Endodermal cell (in vitro differentiated cells): ENCODE measurements around the gene SLC25A20. TPM values are rescaled to one million over a fixed set of nuclear protein-coding genes. Genes with fewer than 3 reads are reported as not detected.

ENCODE experiments used
- DNase-seq: peaks from one replicate; pipeline ENCODE4 v3.0.0-alpha.2; 2017
- H3K27ac ChIP-seq: 2 replicates; pipeline ENCODE4 v1.5.1; 2013; ENCODE audit warnings: mild to moderate bottlenecking, low read depth, low read length, moderate library complexity
- H3K27me3 ChIP-seq: 2 replicates; pipeline ENCODE4 v1.6.1; 2013; ENCODE audit warnings: mild to moderate bottlenecking, low read length, moderate library complexity; ENCODE audit not compliant: insufficient read depth, control insufficient read depth, poor library complexity, severe bottlenecking
- H3K36me3 ChIP-seq: 2 replicates; pipeline ENCODE4 v1.7.0; 2013; ENCODE audit warnings: mild to moderate bottlenecking, low read length, moderate library complexity; ENCODE audit not compliant: control insufficient read depth, insufficient read depth
- H3K4me1 ChIP-seq: one replicate; pipeline ENCODE4 v1.7.0; 2013; ENCODE audit warnings: low read length; ENCODE audit not compliant: control insufficient read depth, insufficient read depth
- H3K4me3 ChIP-seq: 2 replicates; pipeline ENCODE4 v1.5.1; 2013; ENCODE audit warnings: mild to moderate bottlenecking, low read length, moderate library complexity
- H3K9ac ChIP-seq: 2 replicates; pipeline ENCODE4 v1.6.1; 2013; ENCODE audit warnings: mild to moderate bottlenecking, low read length, moderate library complexity; ENCODE audit not compliant: poor library complexity, severe bottlenecking; ENCODE audit errors: extremely low read depth
- H3K9me3 ChIP-seq: 2 replicates; pipeline ENCODE4 v1.6.1; 2013; ENCODE audit warnings: mild to moderate bottlenecking, low read length, moderate library complexity; ENCODE audit not compliant: control insufficient read depth
- H3K27ac Mint-ChIP-seq: 2 replicates; pipeline ENCODE4 v1.8.0; 2020; ENCODE audit warnings: mixed read lengths
- H3K27me3 Mint-ChIP-seq: 2 replicates; pipeline ENCODE4 v1.8.0; 2021; ENCODE audit warnings: mild to moderate bottlenecking, mixed read lengths; ENCODE audit not compliant: insufficient read depth
- H3K36me3 Mint-ChIP-seq: 2 replicates; pipeline ENCODE4 v1.8.0; 2020; ENCODE audit warnings: low read depth, mixed read lengths
- H3K4me1 Mint-ChIP-seq: 2 replicates; pipeline ENCODE4 v1.8.0; 2020; ENCODE audit warnings: mixed read lengths
- H3K4me3 Mint-ChIP-seq: 2 replicates; pipeline ENCODE4 v1.8.0; 2020; ENCODE audit warnings: mild to moderate bottlenecking, moderate library complexity, mixed read lengths
- H3K9me3 Mint-ChIP-seq: 2 replicates; pipeline ENCODE4 v1.8.0; 2020; ENCODE audit warnings: mild to moderate bottlenecking, mixed read lengths
- WGBS, 2 experiments: methylation state at CpG; one replicate each; pipeline versions ENCODE4 v1.1.5 to v1.1.7; 2013; ENCODE audit warnings: missing lambda C conversion rate in 2 of 2, mixed read lengths in 1 of 2; ENCODE audit not compliant: insufficient coverage in 1 of 2, insufficient read length in 1 of 2; 5-methylcytosine and 5-hydroxymethylcytosine counted together
- total RNA-seq, 2 donors: library from RNA; stranded (reverse); fragmentation: NEBNext Ultra II Directional in 1 of 2; extraction: Animal tissue kit (Norgen Biotek cat#: 25700) in 1 of 2; gene quantifications; 2 replicates in 1 of 2; 3 replicates in 1 of 2; pipeline ENCODE4 v1.2.1, GENCODE V29; 2021
- TF ChIP-seq, protein P1 (sequence below): fragments of 200-600 bp; sonication (generic); conservative IDR thresholded peaks from 2 replicates; pipeline ENCODE4 v1.5.0; 2021; ENCODE audit warnings: antibody characterized with exemption, mild to moderate bottlenecking

The SLC25A20 gene
- total RNA-seq, 2 donors from 2014 or later = 5.0 to 6.7 TPM

DNA sequence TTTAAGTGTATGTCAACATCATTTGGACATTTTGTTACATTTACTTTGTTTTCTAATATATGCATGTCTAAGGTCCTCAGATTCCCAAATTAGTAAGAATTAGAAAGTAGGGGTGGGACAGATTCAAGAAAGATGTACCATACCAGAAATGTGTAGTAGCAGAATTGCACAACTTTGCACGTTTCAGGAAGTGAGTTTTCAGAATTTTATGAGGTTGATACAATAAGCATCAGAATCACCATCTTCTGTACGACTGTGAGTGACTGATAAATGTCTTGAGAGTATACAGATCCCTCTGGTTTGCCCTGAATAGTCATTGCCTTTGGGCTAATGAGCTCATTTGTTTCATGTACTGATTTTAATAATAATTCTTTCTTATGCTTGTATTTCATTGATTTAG, 29.2 kb upstream of the SLC25A20 start:
- Mint-ChIP-seq H3K9me3 (no peaks in the 10 kb centered on the region), H3K4me1 (no peaks in the 10 kb centered on the region), H3K27me3 (no peaks in the 10 kb centered on the region), H3K27ac (no peak overlapping the region), H3K4me3 (no peak overlapping the region), H3K36me3 (peaks cover 75% of the 10 kb centered on the region)
- no peaks in the 10 kb centered on the region for H3K4me1 ChIP-seq
- H3K9me3 ChIP-seq = peaks cover 3% of the 10 kb centered on the region
- peaks cover 83% of the 10 kb centered on the region for H3K36me3 ChIP-seq
- H3K27me3 ChIP-seq = no peaks in the 10 kb centered on the region
- H3K9ac ChIP-seq = no peak overlapping the region
- 88 to 100% methylated on average over 2 of the region's 2 CpGs for WGBS, 2 experiments
- H3K4me3 ChIP-seq = no peak overlapping the region
- TF ChIP-seq, protein P1, sequence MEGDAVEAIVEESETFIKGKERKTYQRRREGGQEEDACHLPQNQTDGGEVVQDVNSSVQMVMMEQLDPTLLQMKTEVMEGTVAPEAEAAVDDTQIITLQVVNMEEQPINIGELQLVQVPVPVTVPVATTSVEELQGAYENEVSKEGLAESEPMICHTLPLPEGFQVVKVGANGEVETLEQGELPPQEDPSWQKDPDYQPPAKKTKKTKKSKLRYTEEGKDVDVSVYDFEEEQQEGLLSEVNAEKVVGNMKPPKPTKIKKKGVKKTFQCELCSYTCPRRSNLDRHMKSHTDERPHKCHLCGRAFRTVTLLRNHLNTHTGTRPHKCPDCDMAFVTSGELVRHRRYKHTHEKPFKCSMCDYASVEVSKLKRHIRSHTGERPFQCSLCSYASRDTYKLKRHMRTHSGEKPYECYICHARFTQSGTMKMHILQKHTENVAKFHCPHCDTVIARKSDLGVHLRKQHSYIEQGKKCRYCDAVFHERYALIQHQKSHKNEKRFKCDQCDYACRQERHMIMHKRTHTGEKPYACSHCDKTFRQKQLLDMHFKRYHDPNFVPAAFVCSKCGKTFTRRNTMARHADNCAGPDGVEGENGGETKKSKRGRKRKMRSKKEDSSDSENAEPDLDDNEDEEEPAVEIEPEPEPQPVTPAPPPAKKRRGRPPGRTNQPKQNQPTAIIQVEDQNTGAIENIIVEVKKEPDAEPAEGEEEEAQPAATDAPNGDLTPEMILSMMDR = no peak
- no peak overlapping the region for H3K27ac ChIP-seq
- DNase-seq = no peak

- no peaks in the 10 kb centered on the region for H3K27me3 Mint-ChIP-seq
- H3K9ac ChIP-seq = no peak overlapping the region
- no peak overlapping the region for H3K27ac Mint-ChIP-seq
- peaks cover 75% of the 10 kb centered on the region for H3K36me3 ChIP-seq
- DNase-seq = no peak
- TF ChIP-seq, protein P1 = no peak
- no peaks in the 10 kb centered on the region for H3K9me3 ChIP-seq
- no peaks in the 10 kb centered on the region for H3K4me1 Mint-ChIP-seq
- no peaks in the 10 kb centered on the region for H3K4me1 ChIP-seq
- no peaks in the 10 kb centered on the region for H3K27me3 ChIP-seq
- 89 to 95% methylated on average over 7 to 11 of the region's 11 CpGs for WGBS, 2 experiments
- H3K4me3 Mint-ChIP-seq = no peak overlapping the region
- no peak overlapping the region for H3K4me3 ChIP-seq
- no peaks in the 10 kb centered on the region for H3K9me3 Mint-ChIP-seq
- no peak overlapping the region for H3K27ac ChIP-seq
- peaks cover 69% of the 10 kb centered on the region for H3K36me3 Mint-ChIP-seq
Measured at GRCh38 chr3:48926425-48927392, 28.0 kb upstream of the SLC25A20 start.

GRCh38 chr3:48919215-48920138, 20.8 kb upstream of the SLC25A20 start:
- peak overlapping the region; percentile 96 for H3K27ac ChIP-seq
- H3K27me3 ChIP-seq = no peaks in the 10 kb centered on the region
- no peaks in the 10 kb centered on the region for H3K9me3 Mint-ChIP-seq
- DNase-seq = peak; percentile 62
- H3K4me1 ChIP-seq = no peaks in the 10 kb centered on the region
- peak overlapping the region; percentile 94 for H3K27ac Mint-ChIP-seq
- peaks cover 6% of the 10 kb centered on the region for H3K4me1 Mint-ChIP-seq
- peak overlapping the region; percentile 88 for H3K4me3 Mint-ChIP-seq
- TF ChIP-seq, protein P1 = no peak
- peaks cover 13% of the 10 kb centered on the region for H3K36me3 Mint-ChIP-seq
- no peaks in the 10 kb centered on the region for H3K9me3 ChIP-seq
- H3K4me3 ChIP-seq = peak overlapping the region; percentile 95
- H3K27me3 Mint-ChIP-seq = no peaks in the 10 kb centered on the region
- H3K9ac ChIP-seq = peak overlapping the region; percentile 90
- WGBS, 2 experiments = 5 to 7% methylated on average over 38 to 54 of the region's 54 CpGs
- peaks cover 23% of the 10 kb centered on the region for H3K36me3 ChIP-seq
